K562 (cell line): ENCODE measurements around the gene TGM5. TPM values are rescaled to one million over a fixed set of nuclear protein-coding genes. Genes with fewer than 3 reads are reported as not detected.
A peak's percentile ranks its signal among the peaks of the same experiment; 100 is the strongest.

Experiments used
- ADNP ChIP-seq: fragments of 200-800 bp; sonication (Bioruptor generic); IDR thresholded peaks from 2 replicates; pipeline ENCODE4 v1.6.1; 2016; ENCODE audit warnings: missing genetic modification characterization, missing compliant biosample characterization
- C11orf30 ChIP-seq: fragments of 450-650 bp; IDR thresholded peaks from 2 replicates; pipeline ENCODE4 v1.6.1; 2016; ENCODE audit warnings: low read depth, mild to moderate bottlenecking
- KDM1A ChIP-seq, 2 experiments: fragments of 450-650 bp; IDR thresholded peaks; 2 replicates each; pipeline ENCODE4 v1.6.1; 2016; ENCODE audit warnings: mild to moderate bottlenecking in 2 of 2
- KLF16 ChIP-seq: IDR thresholded peaks from 2 replicates; pipeline ENCODE4 v1.6.1; 2016; ENCODE audit warnings: antibody characterized with exemption
- MCM3 ChIP-seq: fragments of 450-650 bp; IDR thresholded peaks from 2 replicates; pipeline ENCODE4 v1.6.1; 2016
- MITF ChIP-seq: IDR thresholded peaks from 2 replicates; pipeline ENCODE4 v1.6.1; 2014; ENCODE audit warnings: antibody characterized with exemption
- MTA2 ChIP-seq: fragments of 450-650 bp; IDR thresholded peaks from 2 replicates; pipeline ENCODE4 v1.6.1; 2016; ENCODE audit warnings: low read depth
- MTA3 ChIP-seq: fragments of 450-650 bp; formaldehyde crosslinking; IDR thresholded peaks from 2 replicates; pipeline ENCODE4 v1.6.1; 2017; ENCODE audit warnings: mild to moderate bottlenecking, borderline replicate concordance
- XRCC4 ChIP-seq: IDR thresholded peaks from one replicate; pipeline ENCODE4 v1.6.1; 2011; ENCODE audit not compliant: insufficient read depth, insufficient read length; ENCODE audit errors: extremely low read depth
- ZNF12 ChIP-seq: sonication (generic); formaldehyde crosslinking; IDR thresholded peaks from 2 replicates; pipeline ENCODE4 v1.4.0; 2020; ENCODE audit warnings: mild to moderate bottlenecking, missing genetic modification reagents
- ZNF3 ChIP-seq: fragments of 250-450 bp; sonication (Bioruptor Pico); IDR thresholded peaks from 2 replicates; pipeline ENCODE4 v1.5.0; 2021; ENCODE audit warnings: mild to moderate bottlenecking, moderate library complexity
- ZNF316 ChIP-seq: fragments of 450-650 bp; IDR thresholded peaks from 2 replicates; pipeline ENCODE4 v1.6.1; 2016
- ZNF696 ChIP-seq: fragments of 250-450 bp; sonication (Bioruptor Pico); conservative IDR thresholded peaks from 2 replicates; pipeline ENCODE4 v1.4.0; 2020; ENCODE audit warnings: mild to moderate bottlenecking, moderate library complexity
- polyA plus RNA-seq, 8 experiments: library from polyadenylated mRNA; depleted of rRNA in 4 of 8; stranded (reverse) in 5 of 8; unstranded in 3 of 8; fragments of >200 nt; fragmentation: Nextera tagmentation in 2 of 8; fragmentation: Illumina TruSeq in 1 of 8; extraction: Ambion mirVana in 2 of 8; extraction: Trizol in 1 of 8; gene quantifications; 2 replicates each; pipeline versions ENCODE4 v1.2.1 to v1.2.3, GENCODE V29; 2011 to 2014; ENCODE audit warnings: inconsistent platforms in 1 of 8, missing spikeins in 1 of 8
- total RNA-seq, 7 experiments: library from RNA; depleted of rRNA in 6 of 7; stranded (reverse); fragments of >200 nt in 6 of 7; fragmentation: Illumina TruSeq in 2 of 7; extraction: Trizol in 2 of 7; gene quantifications; 2 replicates each; pipeline versions ENCODE4 v1.2.1 to v1.2.3, GENCODE V29; 2011 to 2021; ENCODE audit warnings: low replicate concordance in 1 of 7
- TF ChIP-seq, protein P1 (sequence below): fragments of 250-450 bp; sonication (Bioruptor Pico); IDR thresholded peaks from 2 replicates; pipeline ENCODE4 v1.5.0; 2021; ENCODE audit warnings: mild to moderate bottlenecking, borderline replicate concordance

The TGM5 gene
- total and polyA plus RNA-seq, 9 of the 15 experiments (the other 6 are each of a cell fraction or from before 2014, with no cell fraction given) = 0.03 to 0.10 (median 0.07) TPM; not detected in 6

DNA sequence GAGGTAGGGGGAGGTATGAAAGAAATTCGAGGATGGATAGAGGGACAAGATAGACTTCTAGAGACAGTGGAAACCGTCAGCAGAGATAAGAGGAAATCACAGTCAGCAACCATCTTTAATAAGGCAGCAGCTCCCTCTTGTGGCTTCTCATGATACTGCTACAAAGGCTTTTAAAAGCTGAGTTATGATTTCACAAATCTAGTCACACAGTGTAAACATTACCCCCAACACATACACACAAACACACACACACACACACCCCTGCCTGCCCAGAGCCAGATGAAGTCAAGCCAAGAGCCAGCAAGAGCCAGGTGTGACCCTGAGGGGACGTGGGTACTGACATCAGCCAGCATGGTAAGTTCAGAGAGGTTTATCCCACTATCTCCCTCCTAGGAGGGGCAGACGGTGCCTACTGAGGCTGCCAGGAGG, 18.9 kb upstream of the TGM5 start (continued):
- TF ChIP-seq ZNF3 (CRISPR knock-in tag) (no peak), MTA2 (no peak), KLF16 (no peak), ZNF316 (peak; percentile 68), MITF (no peak), ZNF696 (CRISPR knock-in tag) (no peak), ZNF12 (CRISPR knock-in tag) (no peak), C11orf30 (peak; percentile 72), XRCC4 (no peak), MCM3 (no peak), ADNP (tag) (no peak), MTA3 (no peak), KDM1A (IDR thresholded peaks at IDR 0.05) (peak; percentile 96)
- TF ChIP-seq, protein P1, sequence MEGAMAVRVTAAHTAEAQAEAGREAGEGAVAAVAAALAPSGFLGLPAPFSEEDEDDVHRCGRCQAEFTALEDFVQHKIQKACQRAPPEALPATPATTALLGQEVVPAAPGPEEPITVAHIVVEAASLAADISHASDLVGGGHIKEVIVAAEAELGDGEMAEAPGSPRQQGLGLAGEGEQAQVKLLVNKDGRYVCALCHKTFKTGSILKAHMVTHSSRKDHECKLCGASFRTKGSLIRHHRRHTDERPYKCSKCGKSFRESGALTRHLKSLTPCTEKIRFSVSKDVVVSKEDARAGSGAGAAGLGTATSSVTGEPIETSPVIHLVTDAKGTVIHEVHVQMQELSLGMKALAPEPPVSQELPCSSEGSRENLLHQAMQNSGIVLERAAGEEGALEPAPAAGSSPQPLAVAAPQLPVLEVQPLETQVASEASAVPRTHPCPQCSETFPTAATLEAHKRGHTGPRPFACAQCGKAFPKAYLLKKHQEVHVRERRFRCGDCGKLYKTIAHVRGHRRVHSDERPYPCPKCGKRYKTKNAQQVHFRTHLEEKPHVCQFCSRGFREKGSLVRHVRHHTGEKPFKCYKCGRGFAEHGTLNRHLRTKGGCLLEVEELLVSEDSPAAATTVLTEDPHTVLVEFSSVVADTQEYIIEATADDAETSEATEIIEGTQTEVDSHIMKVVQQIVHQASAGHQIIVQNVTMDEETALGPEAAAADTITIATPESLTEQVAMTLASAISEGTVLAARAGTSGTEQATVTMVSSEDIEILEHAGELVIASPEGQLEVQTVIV (CRISPR knock-in tag) = no peak
- TF ChIP-seq, all 486 proteins: peak for 54
